ENCODE data around the gene THEM4.

DNA sequence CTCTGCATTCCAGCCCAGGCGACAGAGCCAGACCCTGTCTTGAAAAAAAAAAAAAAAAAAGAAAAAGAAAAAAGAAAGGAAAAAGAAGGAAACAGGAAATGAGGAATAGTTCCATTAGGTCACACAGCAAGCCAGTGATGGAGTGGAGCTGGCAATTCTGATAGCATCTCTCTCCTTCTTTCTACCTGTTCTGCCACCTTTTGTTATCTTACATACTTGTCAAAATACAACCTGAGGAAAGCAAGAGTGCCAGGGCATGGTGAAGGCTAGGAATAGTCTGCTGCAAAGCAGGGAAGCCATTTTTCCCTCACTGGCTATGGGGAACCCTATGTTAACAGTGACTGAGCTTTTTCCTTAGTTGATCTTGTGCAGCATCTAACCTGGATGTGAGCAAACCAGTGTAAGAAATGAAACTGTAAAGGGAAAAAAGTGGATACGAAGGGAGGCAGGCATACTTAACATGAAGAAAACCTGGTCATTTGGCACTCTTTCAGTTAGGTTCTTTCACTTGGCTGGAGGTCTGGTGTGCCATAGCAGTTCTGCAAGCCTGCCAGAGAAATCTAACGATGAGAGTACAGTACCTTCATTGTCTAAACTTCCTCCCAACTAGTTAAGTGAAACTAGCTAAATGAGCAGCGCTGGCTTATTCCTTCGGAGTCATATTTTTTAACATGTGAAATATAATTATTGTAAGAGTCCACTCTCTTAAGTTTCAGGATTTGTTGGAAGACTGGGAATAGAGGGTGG, 37.9 kb downstream of the THEM4 start:
- TF ChIP-seq CHD2 (IDR thresholded peaks at IDR 0.05; ENCODE audit: low read length), result no peak
- TF ChIP-seq, protein P1, sequence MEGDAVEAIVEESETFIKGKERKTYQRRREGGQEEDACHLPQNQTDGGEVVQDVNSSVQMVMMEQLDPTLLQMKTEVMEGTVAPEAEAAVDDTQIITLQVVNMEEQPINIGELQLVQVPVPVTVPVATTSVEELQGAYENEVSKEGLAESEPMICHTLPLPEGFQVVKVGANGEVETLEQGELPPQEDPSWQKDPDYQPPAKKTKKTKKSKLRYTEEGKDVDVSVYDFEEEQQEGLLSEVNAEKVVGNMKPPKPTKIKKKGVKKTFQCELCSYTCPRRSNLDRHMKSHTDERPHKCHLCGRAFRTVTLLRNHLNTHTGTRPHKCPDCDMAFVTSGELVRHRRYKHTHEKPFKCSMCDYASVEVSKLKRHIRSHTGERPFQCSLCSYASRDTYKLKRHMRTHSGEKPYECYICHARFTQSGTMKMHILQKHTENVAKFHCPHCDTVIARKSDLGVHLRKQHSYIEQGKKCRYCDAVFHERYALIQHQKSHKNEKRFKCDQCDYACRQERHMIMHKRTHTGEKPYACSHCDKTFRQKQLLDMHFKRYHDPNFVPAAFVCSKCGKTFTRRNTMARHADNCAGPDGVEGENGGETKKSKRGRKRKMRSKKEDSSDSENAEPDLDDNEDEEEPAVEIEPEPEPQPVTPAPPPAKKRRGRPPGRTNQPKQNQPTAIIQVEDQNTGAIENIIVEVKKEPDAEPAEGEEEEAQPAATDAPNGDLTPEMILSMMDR (IDR thresholded peaks at IDR 0.05; ENCODE audit: control extremely low read depth in 1 of 3, insufficient read depth in 1 of 3, low read depth in 1 of 3, low read length in 3 of 3), result no peak
- no peak for TF ChIP-seq YY1 (IDR thresholded peaks at IDR 0.05; ENCODE audit: low read depth, low read length)
- no peak for TF ChIP-seq ZNF274 (IDR thresholded peaks at IDR 0.05; ENCODE audit: borderline replicate concordance, extremely low read depth, low read length)
- no peak for TF ChIP-seq RAD21 (IDR thresholded peaks at IDR 0.05 in 1 of 2, conservative IDR thresholded peaks at IDR 0.05 in 1 of 2; ENCODE audit: low read depth in 2 of 2, low read length in 2 of 2)
- TF ChIP-seq POLR2AphosphoS5 (IDR thresholded peaks at IDR 0.05; ENCODE audit: low read depth, low read length), result no peak
- TF ChIP-seq GTF2F1 (IDR thresholded peaks at IDR 0.05; ENCODE audit: borderline replicate concordance, low read depth, low read length), result no peak
- TF ChIP-seq MAFK (IDR thresholded peaks at IDR 0.05; ENCODE audit: low read depth, low read length), result no peak
- TF ChIP-seq TCF12 (IDR thresholded peaks at IDR 0.05; ENCODE audit: low read depth, low read length), result no peak
- TF ChIP-seq EP300 (IDR thresholded peaks at IDR 0.05; ENCODE audit: borderline replicate concordance in 1 of 2, low read depth in 2 of 2, low read length in 2 of 2), result no peak
